Fibroblast of the aortic adventitia (primary cell): ENCODE measurements around the gene USP37. TPM values are rescaled to one million over a fixed set of nuclear protein-coding genes. Genes with fewer than 3 reads are reported as not detected.

Experiments used
- DNase-seq: peaks from one replicate; pipeline ENCODE4 v3.0.0-alpha.2; 2010; ENCODE audit warnings: low read depth
- H3K4me3 ChIP-seq: 2 replicates; pipeline ENCODE4 v1.5.1; 2011; ENCODE audit warnings: low read depth, mild to moderate bottlenecking, control low read depth, low read length, moderate library complexity
- total RNA-seq: library from RNA; depleted of rRNA; stranded (reverse); fragments of >200 nt; gene quantifications from 2 replicates; pipeline ENCODE4 v1.2.3, GENCODE V29; 2012; ENCODE audit warnings: low replicate concordance
- TF ChIP-seq, protein P1 (sequence below): IDR thresholded peaks from 2 replicates; pipeline ENCODE4 v1.5.1; 2011; ENCODE audit warnings: mild to moderate bottlenecking, low read length, control low read depth, inconsistent platforms; ENCODE audit not compliant: insufficient read depth

USP37 gene, protein sequence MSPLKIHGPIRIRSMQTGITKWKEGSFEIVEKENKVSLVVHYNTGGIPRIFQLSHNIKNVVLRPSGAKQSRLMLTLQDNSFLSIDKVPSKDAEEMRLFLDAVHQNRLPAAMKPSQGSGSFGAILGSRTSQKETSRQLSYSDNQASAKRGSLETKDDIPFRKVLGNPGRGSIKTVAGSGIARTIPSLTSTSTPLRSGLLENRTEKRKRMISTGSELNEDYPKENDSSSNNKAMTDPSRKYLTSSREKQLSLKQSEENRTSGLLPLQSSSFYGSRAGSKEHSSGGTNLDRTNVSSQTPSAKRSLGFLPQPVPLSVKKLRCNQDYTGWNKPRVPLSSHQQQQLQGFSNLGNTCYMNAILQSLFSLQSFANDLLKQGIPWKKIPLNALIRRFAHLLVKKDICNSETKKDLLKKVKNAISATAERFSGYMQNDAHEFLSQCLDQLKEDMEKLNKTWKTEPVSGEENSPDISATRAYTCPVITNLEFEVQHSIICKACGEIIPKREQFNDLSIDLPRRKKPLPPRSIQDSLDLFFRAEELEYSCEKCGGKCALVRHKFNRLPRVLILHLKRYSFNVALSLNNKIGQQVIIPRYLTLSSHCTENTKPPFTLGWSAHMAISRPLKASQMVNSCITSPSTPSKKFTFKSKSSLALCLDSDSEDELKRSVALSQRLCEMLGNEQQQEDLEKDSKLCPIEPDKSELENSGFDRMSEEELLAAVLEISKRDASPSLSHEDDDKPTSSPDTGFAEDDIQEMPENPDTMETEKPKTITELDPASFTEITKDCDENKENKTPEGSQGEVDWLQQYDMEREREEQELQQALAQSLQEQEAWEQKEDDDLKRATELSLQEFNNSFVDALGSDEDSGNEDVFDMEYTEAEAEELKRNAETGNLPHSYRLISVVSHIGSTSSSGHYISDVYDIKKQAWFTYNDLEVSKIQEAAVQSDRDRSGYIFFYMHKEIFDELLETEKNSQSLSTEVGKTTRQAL
- total RNA-seq, result 14.8 and 16.1 TPM in 2 replicates

DNA sequence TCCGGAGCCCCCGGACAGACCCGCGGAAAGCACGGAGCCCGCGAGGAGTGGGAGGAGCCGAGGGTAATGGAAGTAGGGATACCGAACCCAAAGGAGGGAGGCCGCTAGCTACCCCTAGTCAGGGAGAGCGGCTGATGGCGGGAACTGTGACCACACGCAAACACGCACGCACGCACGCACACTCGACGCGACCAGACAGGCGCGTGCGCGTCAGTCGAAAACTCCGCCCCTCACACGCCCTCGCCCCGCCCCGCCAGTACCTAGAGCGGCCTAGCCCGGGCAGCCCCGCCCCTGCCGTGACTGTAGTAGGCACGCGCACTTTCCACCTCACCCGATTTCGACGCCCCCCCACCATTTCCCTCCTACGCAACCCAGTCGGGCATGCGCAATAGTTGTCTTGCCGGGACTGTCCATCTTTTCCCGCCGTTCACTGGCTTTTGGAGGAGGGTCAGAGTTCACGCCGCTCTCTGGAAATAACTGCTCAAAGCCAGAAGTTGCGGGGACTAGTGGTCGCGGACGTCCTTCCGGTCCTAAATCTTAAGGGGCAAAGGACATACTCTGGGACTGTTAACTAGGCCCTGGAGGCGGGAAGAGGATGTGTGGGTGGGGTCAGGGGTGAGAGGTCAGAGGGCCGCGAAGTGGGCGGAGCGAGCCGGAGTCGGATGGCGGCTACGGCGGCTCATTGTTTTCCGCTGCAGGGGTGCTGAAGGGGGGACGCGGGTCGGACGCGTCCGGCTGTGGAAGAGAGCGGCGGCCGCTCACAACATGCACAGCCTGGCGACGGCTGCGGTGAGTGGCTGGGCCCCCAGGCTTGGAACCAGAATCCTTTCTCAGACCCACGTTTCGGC lies at the start of gene USP37, which contains the start of gene CNOT9:
Gene USP37 (minus strand): TSS at position 162 of the 848 bp plus-strand sequence. CDS start 9,698 bp downstream, outside the sequence.
Gene CNOT9 (plus strand): TSS at position 650 of the 848 bp plus-strand sequence. CDS start 116 bp downstream, at position 766.
- peak; percentile 98 for DNase-seq
- H3K4me3 ChIP-seq, result peak within 1 kb of the TSS; percentile 87
- TF ChIP-seq, protein P1, sequence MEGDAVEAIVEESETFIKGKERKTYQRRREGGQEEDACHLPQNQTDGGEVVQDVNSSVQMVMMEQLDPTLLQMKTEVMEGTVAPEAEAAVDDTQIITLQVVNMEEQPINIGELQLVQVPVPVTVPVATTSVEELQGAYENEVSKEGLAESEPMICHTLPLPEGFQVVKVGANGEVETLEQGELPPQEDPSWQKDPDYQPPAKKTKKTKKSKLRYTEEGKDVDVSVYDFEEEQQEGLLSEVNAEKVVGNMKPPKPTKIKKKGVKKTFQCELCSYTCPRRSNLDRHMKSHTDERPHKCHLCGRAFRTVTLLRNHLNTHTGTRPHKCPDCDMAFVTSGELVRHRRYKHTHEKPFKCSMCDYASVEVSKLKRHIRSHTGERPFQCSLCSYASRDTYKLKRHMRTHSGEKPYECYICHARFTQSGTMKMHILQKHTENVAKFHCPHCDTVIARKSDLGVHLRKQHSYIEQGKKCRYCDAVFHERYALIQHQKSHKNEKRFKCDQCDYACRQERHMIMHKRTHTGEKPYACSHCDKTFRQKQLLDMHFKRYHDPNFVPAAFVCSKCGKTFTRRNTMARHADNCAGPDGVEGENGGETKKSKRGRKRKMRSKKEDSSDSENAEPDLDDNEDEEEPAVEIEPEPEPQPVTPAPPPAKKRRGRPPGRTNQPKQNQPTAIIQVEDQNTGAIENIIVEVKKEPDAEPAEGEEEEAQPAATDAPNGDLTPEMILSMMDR, result no peak

DNA sequence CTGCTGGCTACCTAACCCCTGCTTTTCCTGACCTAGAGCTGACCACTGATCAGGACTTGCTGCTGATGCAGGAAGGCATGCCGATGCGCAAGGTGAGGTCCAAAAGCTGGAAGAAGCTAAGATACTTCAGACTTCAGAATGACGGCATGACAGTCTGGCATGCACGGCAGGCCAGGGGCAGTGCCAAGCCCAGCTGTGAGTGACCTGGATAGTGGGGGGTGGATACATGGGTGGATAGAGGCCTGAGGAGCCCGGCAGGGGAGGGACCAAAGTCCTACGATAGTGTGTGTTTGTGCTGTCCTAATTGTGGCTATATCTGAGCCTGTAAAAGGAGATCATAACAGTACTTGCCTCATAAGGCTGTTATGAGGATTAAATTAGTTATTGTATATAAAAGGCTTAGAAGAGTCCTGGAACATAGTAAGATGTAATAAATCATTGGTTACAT lies 47.7 kb upstream of the USP37 start:
- H3K4me3 ChIP-seq, result no peak overlapping the region
- no peak for DNase-seq
- TF ChIP-seq, protein P1, result no peak

DNA sequence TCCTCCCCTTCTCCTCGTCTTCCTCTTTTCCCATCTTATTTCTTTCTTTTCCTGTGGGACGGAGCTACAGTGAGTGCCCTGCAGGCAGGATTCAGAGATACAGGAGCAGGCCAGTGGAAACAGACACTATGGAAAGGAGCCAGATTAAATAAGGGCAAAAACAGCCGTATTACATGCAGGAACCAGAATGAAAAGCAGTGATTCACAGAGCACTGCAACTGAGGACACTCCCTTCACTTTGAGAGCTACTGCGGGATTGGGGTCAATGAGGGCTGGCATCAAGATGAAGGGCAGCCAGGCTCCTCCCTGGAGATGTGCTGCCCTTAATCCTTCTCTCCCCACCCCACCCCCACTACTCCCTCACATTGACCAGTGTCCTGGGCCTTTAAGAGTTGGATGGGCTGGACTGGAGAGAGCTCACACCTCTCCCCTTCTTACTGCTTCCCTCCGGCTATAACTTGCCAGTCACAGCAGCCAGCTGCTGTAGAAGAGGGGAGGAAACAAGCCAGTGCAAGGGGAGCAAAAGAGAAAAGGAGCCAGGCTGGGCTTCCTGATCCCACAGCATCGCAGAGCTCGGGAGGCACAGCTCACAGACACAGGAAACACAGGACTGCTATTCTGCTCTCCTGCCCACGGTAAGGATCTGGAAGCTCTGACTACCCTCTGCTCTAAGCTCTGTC lies 39.4 kb upstream of the USP37 start, which contains the start of gene PLCD4:
Gene PLCD4 (plus strand): TSS at position 464 of the 680 bp plus-strand sequence. CDS start 7,841 bp downstream, outside the sequence.
- TF ChIP-seq, protein P1, result peak; percentile 59
- peak within 1 kb of the TSS; percentile 53 for H3K4me3 ChIP-seq
- peak; percentile 83 for DNase-seq

DNA sequence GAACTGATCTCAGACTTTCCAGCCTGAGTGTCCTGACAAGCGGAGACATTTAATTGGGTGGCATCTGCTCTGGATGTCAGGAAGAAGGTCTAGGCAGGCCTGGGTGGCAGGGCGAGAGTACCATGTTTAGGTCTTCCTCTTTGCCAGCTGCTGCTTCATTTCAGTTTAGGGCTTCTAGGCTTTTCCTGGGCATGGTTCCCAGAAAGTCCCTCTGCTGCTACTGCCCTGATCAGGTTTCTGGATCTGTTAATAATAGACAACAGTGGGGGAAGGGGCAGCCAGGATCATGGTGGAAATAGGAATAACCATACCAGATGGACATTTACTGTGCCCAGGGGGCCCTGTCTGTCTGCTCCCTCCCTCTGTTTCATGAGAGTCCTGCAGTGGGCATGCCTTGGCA lies 37.3 kb upstream of the USP37 start:
- no peak overlapping the region for H3K4me3 ChIP-seq
- TF ChIP-seq, protein P1, result no peak
- DNase-seq, result peak; percentile 56

DNA sequence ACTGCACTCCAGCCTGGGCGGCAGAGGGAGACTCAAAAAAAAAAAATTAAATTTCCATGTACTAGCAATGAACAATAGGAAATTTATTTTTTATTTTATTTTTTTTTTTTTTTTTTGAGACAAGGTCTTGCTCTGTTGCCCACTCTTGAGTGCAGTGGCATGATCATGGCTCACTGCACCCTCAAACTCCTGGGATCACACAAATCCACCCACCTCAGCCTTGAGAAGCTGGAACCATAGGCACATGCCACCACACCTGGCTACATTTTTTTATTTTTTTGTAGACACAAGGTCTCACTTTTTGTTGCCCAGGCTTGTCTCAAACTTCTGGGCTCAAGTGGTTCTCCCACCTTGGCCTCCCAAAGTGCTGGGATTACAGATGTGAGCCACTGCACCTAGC lies 17.4 kb upstream of the USP37 start:
- no peak for DNase-seq
- no peak overlapping the region for H3K4me3 ChIP-seq
- TF ChIP-seq, protein P1, result no peak
